Kidney capillary endothelial cell (primary cell): ENCODE measurements around the gene KCNJ15.

ENCODE experiments used
- DNase-seq: peaks from one replicate; pipeline ENCODE4 v3.0.0-alpha.2; 2018; ENCODE audit warnings: low spot score

Gene KCNJ15

GRCh38 chr21:38268864-38269575 lies 12.2 kb downstream of the KCNJ15 start:
- DNase-seq: no peak

GRCh38 chr21:38269576-38269936 lies 12.8 kb downstream of the KCNJ15 start:
- no peak for DNase-seq

- no peak for DNase-seq
Measured at GRCh38 chr21:38272215-38272614, 15.4 kb downstream of the KCNJ15 start.

- DNase-seq: no peak
Measured at GRCh38 chr21:38273745-38274542, 17.2 kb downstream of the KCNJ15 start.

GRCh38 chr21:38277501-38278131 lies 20.8 kb downstream of the KCNJ15 start:
- DNase-seq: peak; percentile 92

- DNase-seq: no peak
Measured at GRCh38 chr21:38280454-38280853, 23.7 kb downstream of the KCNJ15 start.

GRCh38 chr21:38280867-38281266 lies 24.1 kb downstream of the KCNJ15 start:
- DNase-seq: no peak

- no peak for DNase-seq
Measured at GRCh38 chr21:38282921-38283320, 26.1 kb downstream of the KCNJ15 start.

- DNase-seq: no peak
Measured at GRCh38 chr21:38284216-38284615, 27.4 kb downstream of the KCNJ15 start.

- no peak for DNase-seq
Measured at GRCh38 chr21:38286739-38287471, 30.1 kb downstream of the KCNJ15 start.

- DNase-seq: no peak
Measured at GRCh38 chr21:38287476-38287875, 30.7 kb downstream of the KCNJ15 start.

GRCh38 chr21:38289705-38290485 lies 33.1 kb downstream of the KCNJ15 start:
- no peak for DNase-seq

GRCh38 chr21:38290809-38291208 lies 34.0 kb downstream of the KCNJ15 start:
- no peak for DNase-seq

- DNase-seq: no peak
Measured at GRCh38 chr21:38291874-38292273, 35.1 kb downstream of the KCNJ15 start.

- DNase-seq: no peak
Measured at GRCh38 chr21:38293113-38293512, 36.3 kb downstream of the KCNJ15 start.

- DNase-seq: no peak
Measured at GRCh38 chr21:38293765-38294164, 37.0 kb downstream of the KCNJ15 start.

GRCh38 chr21:38294609-38295008 lies 37.8 kb downstream of the KCNJ15 start:
- no peak for DNase-seq

GRCh38 chr21:38295997-38296764 lies 39.4 kb downstream of the KCNJ15 start:
- DNase-seq: peak; percentile 62

GRCh38 chr21:38297194-38297631 lies 40.4 kb downstream of the KCNJ15 start:
- DNase-seq: no peak

- no peak for DNase-seq
Measured at GRCh38 chr21:38297871-38298270, 41.1 kb downstream of the KCNJ15 start.

- DNase-seq: no peak
Measured at GRCh38 chr21:38298832-38299231, 42.0 kb downstream of the KCNJ15 start.
